Lower leg skin (tissue), 3 donors: Measurements from ENCODE around the gene CGA.

Source experiments
- CTCF ChIP-seq, 3 donors: fragments of 450-650 bp; IDR thresholded peaks; one replicate each; pipeline ENCODE4 v1.5.1; 2016; ENCODE audit warnings: antibody characterized with exemption in 3 of 3, mild to moderate bottlenecking in 3 of 3, moderate library complexity in 2 of 3
- POLR2A ChIP-seq, 2 donors: fragments of 450-650 bp; IDR thresholded peaks; one replicate each; pipeline ENCODE4 v1.6.1; 2016 to 2017; ENCODE audit warnings: antibody characterized with exemption in 2 of 2, mild to moderate bottlenecking in 1 of 2, moderate library complexity in 1 of 2

- TF ChIP-seq CTCF (IDR thresholded peaks at IDR 0.05) (no peak), POLR2A (IDR thresholded peaks at IDR 0.05) (no peak)
These were observed 20.7 kb downstream of the CGA start for GRCh38 chr6:87074101-87074621.
